Ishikawa (cell line): ENCODE data around the gene SZT2.

Experiments used
- CEBPB ChIP-seq: IDR thresholded peaks from 2 replicates; pipeline ENCODE4 v1.6.1; 2012
- CREB1 ChIP-seq: IDR thresholded peaks from 2 replicates; pipeline ENCODE4 v1.6.1; 2012; ENCODE audit warnings: low read depth
- EGR1 ChIP-seq: IDR thresholded peaks from 2 replicates; pipeline ENCODE4 v1.6.1; 2012
- EP300 ChIP-seq: IDR thresholded peaks from 2 replicates; pipeline ENCODE4 v1.6.1; 2012; ENCODE audit warnings: borderline replicate concordance
- FOXM1 ChIP-seq: IDR thresholded peaks from 2 replicates; pipeline ENCODE4 v1.6.1; 2012; ENCODE audit warnings: low read depth, borderline replicate concordance
- NFIC ChIP-seq: IDR thresholded peaks from 2 replicates; pipeline ENCODE4 v1.6.1; 2012
- RAD21 ChIP-seq: IDR thresholded peaks from 2 replicates; pipeline ENCODE4 v1.6.1; 2012; ENCODE audit warnings: low read depth
- TAF1 ChIP-seq: IDR thresholded peaks from 2 replicates; pipeline ENCODE4 v1.6.1; 2012; ENCODE audit warnings: low read depth, mild to moderate bottlenecking
- TCF12 ChIP-seq: IDR thresholded peaks from 2 replicates; pipeline ENCODE4 v1.6.1; 2012; ENCODE audit warnings: low read depth
- TEAD4 ChIP-seq: IDR thresholded peaks from 2 replicates; pipeline ENCODE4 v1.6.1; 2012
- USF1 ChIP-seq: IDR thresholded peaks from 2 replicates; pipeline ENCODE4 v1.6.1; 2012
- YY1 ChIP-seq: IDR thresholded peaks from 2 replicates; pipeline ENCODE4 v1.6.1; 2012; ENCODE audit warnings: low read depth
- ZBTB7A ChIP-seq: IDR thresholded peaks from 2 replicates; pipeline ENCODE4 v1.6.1; 2012; ENCODE audit warnings: low read depth
- TF ChIP-seq, protein P1 (sequence below): IDR thresholded peaks from 2 replicates; pipeline ENCODE4 v1.6.1; 2012
- TF ChIP-seq, protein P2 (sequence below): IDR thresholded peaks from 2 replicates; pipeline ENCODE4 v1.6.1; 2012; ENCODE audit warnings: low read depth, mild to moderate bottlenecking

The SZT2 gene

DNA sequence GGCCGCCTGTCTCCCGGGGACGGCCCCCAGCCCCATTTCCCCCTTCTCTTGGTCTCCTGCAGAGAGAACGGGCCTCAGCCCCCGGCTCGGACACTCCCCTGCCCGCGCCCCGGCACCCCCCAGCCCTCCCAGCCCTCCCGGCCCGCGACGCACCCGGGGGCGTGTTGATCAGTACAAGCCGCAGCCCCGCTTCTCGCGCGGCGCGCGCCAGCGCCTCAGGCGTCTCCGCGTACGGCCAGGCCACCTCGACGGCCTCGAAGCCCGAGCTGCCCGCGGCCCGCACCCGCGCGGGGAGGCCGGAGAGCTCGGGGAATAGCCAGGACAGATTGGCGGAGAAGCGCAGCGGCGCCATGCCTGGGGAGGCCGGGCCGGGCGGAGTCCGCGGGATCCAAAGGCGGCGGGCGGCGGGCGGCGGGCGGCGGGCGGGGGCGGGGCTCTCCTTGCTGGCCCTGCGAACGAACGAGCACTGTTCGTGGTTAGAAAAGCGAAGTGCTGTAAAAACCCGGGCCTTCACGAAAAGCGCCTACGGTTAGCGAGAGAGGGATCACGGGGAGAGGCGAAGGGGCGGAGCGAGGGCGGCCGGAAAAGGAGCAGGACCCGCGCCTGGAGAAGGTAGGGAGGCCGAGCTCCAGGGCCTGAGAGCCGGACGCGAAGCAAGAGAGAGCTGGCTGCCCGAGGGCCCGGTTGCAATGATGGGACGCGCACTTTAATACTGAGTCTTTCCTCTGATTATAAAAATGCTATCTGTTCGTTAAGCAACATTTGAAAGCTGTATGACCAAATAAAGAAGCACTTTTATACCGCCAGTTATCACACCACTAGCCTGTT lies 64.0 kb downstream of the SZT2 start, which contains the start of gene HYI:
HYI (minus strand) TSS at position 490 of the 828 bp plus-strand sequence; CDS start at position 352, 138 bp downstream.
- TF ChIP-seq ZBTB7A (0 out of 2 replicates have a peak, but pooled peaks have one; percentile 52), EGR1 (no peak), NFIC (no peak), TAF1 (peak; percentile 24; the same call in 1 of the 2 replicates), USF1 (peak; percentile 60), EP300 (no peak)
- TF ChIP-seq, protein P1, sequence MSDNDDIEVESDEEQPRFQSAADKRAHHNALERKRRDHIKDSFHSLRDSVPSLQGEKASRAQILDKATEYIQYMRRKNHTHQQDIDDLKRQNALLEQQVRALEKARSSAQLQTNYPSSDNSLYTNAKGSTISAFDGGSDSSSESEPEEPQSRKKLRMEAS = peak; percentile 63
- TF ChIP-seq, protein P2, sequence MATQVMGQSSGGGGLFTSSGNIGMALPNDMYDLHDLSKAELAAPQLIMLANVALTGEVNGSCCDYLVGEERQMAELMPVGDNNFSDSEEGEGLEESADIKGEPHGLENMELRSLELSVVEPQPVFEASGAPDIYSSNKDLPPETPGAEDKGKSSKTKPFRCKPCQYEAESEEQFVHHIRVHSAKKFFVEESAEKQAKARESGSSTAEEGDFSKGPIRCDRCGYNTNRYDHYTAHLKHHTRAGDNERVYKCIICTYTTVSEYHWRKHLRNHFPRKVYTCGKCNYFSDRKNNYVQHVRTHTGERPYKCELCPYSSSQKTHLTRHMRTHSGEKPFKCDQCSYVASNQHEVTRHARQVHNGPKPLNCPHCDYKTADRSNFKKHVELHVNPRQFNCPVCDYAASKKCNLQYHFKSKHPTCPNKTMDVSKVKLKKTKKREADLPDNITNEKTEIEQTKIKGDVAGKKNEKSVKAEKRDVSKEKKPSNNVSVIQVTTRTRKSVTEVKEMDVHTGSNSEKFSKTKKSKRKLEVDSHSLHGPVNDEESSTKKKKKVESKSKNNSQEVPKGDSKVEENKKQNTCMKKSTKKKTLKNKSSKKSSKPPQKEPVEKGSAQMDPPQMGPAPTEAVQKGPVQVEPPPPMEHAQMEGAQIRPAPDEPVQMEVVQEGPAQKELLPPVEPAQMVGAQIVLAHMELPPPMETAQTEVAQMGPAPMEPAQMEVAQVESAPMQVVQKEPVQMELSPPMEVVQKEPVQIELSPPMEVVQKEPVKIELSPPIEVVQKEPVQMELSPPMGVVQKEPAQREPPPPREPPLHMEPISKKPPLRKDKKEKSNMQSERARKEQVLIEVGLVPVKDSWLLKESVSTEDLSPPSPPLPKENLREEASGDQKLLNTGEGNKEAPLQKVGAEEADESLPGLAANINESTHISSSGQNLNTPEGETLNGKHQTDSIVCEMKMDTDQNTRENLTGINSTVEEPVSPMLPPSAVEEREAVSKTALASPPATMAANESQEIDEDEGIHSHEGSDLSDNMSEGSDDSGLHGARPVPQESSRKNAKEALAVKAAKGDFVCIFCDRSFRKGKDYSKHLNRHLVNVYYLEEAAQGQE = no peak

- TF ChIP-seq USF1 = peak; percentile 84
- no peak for TF ChIP-seq EGR1
Measured at GRCh38 chr1:43454270-43455011, 64.7 kb downstream of the SZT2 start.

DNA sequence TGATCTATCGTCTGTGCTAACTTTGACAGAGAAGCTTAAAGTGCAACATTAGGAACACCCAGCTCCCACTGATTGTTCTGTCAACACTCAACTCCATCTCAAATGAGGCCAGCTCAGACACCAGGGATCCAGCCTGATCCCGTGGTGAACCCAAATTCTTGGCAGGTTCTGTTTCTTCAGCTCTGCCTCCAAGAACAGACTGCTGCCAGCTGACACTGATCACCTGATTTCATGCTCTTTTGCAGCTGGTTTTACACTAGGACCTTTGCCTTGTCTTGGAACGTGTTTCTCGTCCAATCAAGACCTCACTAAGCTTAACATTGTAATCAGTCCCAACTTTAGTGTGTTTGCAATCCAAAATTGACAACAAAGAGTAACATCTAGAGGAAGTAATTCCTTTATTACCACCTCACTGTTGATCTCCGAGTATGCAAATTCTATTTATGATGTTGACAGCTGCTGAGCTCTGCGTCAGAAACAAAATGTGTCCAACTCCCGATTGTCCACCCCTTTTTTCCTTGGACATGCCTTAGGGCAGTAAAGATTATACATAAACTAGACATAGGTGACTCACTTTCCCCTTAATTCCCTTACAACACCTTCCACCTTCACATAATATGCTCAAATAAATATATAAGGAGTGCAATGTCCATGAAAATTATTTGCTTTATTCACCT lies 65.7 kb downstream of the SZT2 start:
- TF ChIP-seq CREB1 (no peak), TEAD4 (no peak), EGR1 (no peak), ZBTB7A (no peak), YY1 (no peak), RAD21 (no peak), TAF1 (no peak), CEBPB (no peak), NFIC (no peak)
- TF ChIP-seq, protein P2 = no peak

DNA sequence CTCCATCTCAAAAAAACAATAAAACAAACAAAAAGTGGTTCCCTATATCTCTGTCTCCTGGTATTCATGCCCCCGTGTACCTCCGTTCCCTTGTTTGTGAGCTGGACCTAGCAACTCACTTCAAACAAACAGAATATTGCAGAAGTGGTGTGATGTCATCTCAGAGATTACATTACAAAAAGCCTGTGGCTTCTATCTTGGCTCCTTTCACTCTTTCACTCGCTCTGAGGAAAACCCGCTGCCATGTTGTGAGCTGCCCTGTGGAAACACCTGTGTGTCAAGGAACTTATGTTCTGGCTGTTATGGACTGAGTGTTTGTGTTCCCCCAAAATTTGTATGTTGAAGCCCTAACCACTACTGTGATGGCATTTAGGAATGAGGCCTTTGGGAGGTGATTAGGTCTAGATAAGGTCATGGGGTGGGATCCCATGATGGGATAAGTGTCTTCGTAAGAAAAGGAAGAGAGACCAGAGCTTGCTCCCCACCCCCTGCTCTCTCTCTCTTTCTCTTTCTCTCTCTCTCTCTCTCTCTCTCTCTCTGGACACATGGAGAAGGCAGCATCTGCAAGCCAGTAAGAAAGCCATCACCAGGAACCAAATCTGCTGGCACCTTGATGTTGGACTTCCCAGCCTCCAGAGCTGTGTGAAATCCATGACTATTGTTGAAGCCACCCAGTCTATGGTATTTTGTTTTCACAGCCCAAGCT lies 71.4 kb downstream of the SZT2 start:
- TF ChIP-seq RAD21 = no peak
- TF ChIP-seq, protein P1 = no peak
- no peak for TF ChIP-seq CEBPB
- TF ChIP-seq USF1 = no peak
- no peak for TF ChIP-seq CREB1
- TF ChIP-seq FOXM1 = no peak
- no peak for TF ChIP-seq TAF1
- TF ChIP-seq EP300 = no peak
- no peak for TF ChIP-seq TEAD4
- TF ChIP-seq EGR1 = no peak
- no peak for TF ChIP-seq NFIC
- TF ChIP-seq, protein P2 = no peak
- TF ChIP-seq TCF12 = no peak
- TF ChIP-seq YY1 = no peak
- TF ChIP-seq ZBTB7A = no peak
